Measurements from ENCODE around the gene WTAP.
"Not testable (repeated sequence)": the region's sequence is repeated elsewhere in the genome, so short reads cannot be mapped to it uniquely, and the experiment has no call there.

WTAP gene

DNA sequence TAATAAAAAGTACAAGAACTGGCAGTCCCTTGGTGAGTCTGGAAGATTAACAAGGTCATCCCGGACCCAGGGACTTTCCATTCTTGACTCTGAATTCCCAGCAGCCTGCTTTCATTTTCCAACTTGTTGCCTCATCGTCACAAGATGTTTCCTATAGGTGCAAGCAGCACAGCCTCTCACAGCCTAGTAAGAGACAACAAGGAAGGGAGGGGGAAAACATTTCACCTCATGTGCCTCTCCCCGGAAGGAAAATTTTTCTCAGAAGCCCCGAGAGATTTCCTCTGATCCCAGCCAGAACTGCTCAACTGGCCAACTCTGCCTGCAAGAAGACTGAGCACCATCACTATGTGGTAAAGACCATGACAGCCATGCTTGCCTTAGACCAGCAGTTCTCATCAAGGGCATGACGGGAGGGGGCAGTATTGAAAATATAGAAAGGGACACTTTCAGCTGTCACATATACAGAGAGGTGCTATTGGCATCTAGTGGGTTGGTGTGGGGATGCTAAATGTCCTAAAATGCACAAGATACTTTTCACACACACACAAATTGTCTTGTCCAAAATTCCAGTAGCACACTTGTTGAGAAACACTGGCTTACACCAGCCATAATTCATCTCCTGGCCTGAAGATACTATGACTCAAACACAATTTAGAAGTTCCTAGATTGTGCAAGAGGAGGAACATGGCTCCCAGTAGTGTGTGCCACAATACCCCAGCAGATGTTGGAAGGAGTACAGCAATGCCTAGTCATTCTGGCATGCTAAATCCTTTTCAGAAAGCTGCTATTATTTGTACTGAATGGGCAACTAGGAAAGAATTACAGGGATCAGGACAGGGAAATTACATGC lies 10.8 kb upstream of the WTAP start:
- Mint-ChIP-seq H3K36me3 (ENCODE audit: low read depth) (peaks cover 11% of the 10 kb centered on the region), H3K4me1 (no peaks in the 10 kb centered on the region), H3K27me3 (ENCODE audit: low read depth, poor library complexity) (no peaks in the 10 kb centered on the region), H3K9me3 (no peaks in the 10 kb centered on the region), H3K27ac (no peak overlapping the region), H3K4me3 (no peak overlapping the region)
- DNase-seq: no peak
- TF ChIP-seq, protein P1, sequence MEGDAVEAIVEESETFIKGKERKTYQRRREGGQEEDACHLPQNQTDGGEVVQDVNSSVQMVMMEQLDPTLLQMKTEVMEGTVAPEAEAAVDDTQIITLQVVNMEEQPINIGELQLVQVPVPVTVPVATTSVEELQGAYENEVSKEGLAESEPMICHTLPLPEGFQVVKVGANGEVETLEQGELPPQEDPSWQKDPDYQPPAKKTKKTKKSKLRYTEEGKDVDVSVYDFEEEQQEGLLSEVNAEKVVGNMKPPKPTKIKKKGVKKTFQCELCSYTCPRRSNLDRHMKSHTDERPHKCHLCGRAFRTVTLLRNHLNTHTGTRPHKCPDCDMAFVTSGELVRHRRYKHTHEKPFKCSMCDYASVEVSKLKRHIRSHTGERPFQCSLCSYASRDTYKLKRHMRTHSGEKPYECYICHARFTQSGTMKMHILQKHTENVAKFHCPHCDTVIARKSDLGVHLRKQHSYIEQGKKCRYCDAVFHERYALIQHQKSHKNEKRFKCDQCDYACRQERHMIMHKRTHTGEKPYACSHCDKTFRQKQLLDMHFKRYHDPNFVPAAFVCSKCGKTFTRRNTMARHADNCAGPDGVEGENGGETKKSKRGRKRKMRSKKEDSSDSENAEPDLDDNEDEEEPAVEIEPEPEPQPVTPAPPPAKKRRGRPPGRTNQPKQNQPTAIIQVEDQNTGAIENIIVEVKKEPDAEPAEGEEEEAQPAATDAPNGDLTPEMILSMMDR (IDR thresholded peaks at IDR 0.05): no peak

DNA sequence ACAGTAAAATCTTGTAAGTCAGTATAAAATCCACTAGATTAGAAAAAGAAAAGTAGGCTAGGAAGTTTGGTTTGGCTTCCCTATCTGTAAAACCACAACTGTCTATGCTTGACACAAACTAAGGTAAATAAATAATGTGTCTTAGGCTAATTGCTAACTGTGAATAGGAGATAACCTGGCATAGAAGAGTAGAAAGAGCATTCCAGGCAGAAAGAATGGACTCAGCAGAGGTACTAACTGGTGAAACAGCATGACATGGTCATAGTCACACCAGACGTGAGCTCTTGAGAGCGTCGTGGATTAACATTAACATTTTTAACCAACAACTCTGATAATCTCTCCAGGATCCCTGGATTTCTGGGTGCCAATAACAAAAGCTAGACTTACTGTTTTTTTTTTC lies 8.7 kb upstream of the WTAP start:
- TF ChIP-seq, protein P1 (IDR thresholded peaks at IDR 0.05): no peak
- H3K9me3 Mint-ChIP-seq: peaks cover 9% of the 10 kb centered on the region
- no peaks in the 10 kb centered on the region for H3K27me3 Mint-ChIP-seq (ENCODE audit: low read depth, poor library complexity)
- DNase-seq: no peak
- no peaks in the 10 kb centered on the region for H3K4me1 Mint-ChIP-seq
- H3K4me3 Mint-ChIP-seq: no peak overlapping the region
- peaks cover 27% of the 10 kb centered on the region for H3K36me3 Mint-ChIP-seq (ENCODE audit: low read depth)
- no peak overlapping the region for H3K27ac Mint-ChIP-seq

DNA sequence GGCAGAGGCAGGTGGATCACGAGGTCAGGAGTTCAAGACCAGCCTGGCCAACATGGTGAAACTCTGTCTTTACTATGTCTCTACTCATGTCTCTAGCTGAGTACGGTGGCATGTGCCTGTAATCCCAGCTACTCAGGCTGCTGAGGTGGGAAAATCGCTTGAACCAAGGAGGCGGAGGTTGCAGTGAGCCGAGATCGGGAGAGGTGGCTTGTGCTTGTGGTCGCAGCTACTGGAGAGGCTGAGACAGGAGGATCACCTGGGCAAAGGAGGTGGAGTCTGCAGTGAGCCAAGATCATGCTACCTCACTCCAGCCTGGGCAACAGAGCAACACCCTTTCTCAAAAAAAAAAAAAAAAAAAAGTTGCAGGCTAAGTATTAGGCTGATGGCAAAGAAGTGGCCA lies 8.0 kb upstream of the WTAP start:
- Mint-ChIP-seq H3K36me3 (ENCODE audit: low read depth) (peaks cover 33% of the 10 kb centered on the region), H3K9me3 (peaks cover 13% of the 10 kb centered on the region), H3K27me3 (ENCODE audit: low read depth, poor library complexity) (no peaks in the 10 kb centered on the region), H3K4me3 (no peak overlapping the region), H3K27ac (no peak overlapping the region), H3K4me1 (no peaks in the 10 kb centered on the region)
- TF ChIP-seq, protein P1 (IDR thresholded peaks at IDR 0.05): no peak
- no peak for DNase-seq

DNA sequence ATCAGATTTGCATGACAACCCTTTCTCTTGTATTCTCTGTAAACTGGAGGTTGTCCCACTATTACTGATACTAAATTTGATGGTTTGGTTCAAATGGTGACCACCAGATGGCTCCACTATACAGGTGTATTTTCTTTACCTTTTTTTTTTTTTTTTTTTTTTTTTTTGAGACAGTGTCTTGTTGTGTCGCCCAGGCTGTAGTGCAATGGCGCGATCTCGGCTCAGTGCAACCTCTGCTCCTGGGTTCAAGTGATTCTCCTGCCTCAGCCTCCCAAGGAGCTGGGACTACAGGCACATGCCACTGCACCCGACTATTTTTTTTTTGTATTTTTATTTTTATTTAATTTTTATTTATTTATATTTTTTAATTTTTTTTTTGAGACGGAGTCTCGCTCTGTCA lies 6.6 kb upstream of the WTAP start:
- H3K4me1 Mint-ChIP-seq: peaks cover 5% of the 10 kb centered on the region
- no peak for DNase-seq

DNA sequence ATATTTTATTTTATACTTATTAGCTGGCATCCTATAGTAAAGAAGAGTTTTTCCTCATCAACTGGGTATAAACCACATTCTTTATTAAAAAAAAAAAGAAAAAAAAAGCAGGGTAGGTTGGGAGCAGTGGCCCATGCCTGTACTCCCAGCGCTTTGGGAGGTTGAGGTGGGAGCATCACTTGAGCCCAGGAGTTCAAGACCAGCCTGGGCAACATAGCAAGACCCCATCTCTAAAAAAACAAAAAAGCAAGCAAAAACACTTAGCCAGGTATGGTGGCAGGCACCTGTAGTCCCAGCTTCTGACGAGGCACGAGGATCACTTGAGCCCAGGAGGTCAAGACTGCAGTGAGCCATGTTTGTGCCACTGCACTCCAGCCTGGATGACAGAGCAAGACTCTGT lies 5.3 kb upstream of the WTAP start:
- H3K4me1 Mint-ChIP-seq: peaks cover 14% of the 10 kb centered on the region
- not testable (repeated sequence) for H3K27me3 Mint-ChIP-seq (ENCODE audit: low read depth, poor library complexity); H3K4me3 Mint-ChIP-seq; H3K27ac Mint-ChIP-seq; DNase-seq
- peaks cover 14% of the 10 kb centered on the region for H3K9me3 Mint-ChIP-seq
- peaks cover 38% of the 10 kb centered on the region for H3K36me3 Mint-ChIP-seq (ENCODE audit: low read depth)

More for the DNA sequence above, 6.6 kb upstream of the WTAP start:
- Mint-ChIP-seq H3K36me3 (ENCODE audit: low read depth) (peaks cover 36% of the 10 kb centered on the region), H3K9me3 (peaks cover 14% of the 10 kb centered on the region), H3K27ac (no peak overlapping the region), H3K27me3 (ENCODE audit: low read depth, poor library complexity) (no peaks in the 10 kb centered on the region), H3K4me3 (no peak overlapping the region)
- TF ChIP-seq, protein P1 (IDR thresholded peaks at IDR 0.05): peak; percentile 43

DNA sequence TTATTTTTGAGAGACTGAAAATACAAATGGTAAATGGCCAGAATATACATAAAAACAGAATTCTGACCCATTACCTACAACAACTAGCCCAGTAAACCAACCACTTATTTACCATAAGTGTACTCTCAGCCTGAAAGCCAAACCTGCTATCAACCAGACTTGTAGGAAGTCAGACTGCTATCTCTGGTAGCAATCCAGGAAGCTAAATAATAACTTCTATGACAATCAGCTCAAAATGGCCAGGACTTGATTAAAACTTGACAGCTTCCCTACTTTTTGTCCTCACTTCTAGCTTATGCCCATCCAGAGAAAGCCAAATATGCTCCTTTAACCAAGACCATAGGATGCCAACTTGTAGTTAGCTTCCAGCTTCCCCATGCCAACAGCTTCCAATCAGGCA lies 4.7 kb upstream of the WTAP start:
- Mint-ChIP-seq H3K27me3 (ENCODE audit: low read depth, poor library complexity) (peaks cover 5% of the 10 kb centered on the region), H3K9me3 (peaks cover 14% of the 10 kb centered on the region), H3K4me1 (peaks cover 14% of the 10 kb centered on the region), H3K4me3 (no peak overlapping the region), H3K27ac (no peak overlapping the region), H3K36me3 (ENCODE audit: low read depth) (peaks cover 38% of the 10 kb centered on the region)
- DNase-seq: no peak
- TF ChIP-seq, protein P1 (IDR thresholded peaks at IDR 0.05): no peak

Data from nephron progenitor cell (in vitro differentiated cells).